Nephron (organoid): ENCODE data around the gene TIMM50.
"Not testable (repeated sequence)": the region's sequence is repeated elsewhere in the genome, so short reads cannot be mapped to it uniquely, and the experiment has no call there.

Experiments used
- H3K27ac Mint-ChIP-seq, 3 experiments: 2 replicates each; pipeline ENCODE4 v1.8.0; 2020; ENCODE audit warnings: mixed read lengths in 3 of 3, mild to moderate bottlenecking in 2 of 3, moderate library complexity in 1 of 3
- H3K27me3 Mint-ChIP-seq: 2 replicates; pipeline ENCODE4 v1.8.0; 2021; ENCODE audit warnings: low read depth, mild to moderate bottlenecking, moderate library complexity, mixed read lengths
- H3K36me3 Mint-ChIP-seq: 2 replicates; pipeline ENCODE4 v1.8.0; 2020; ENCODE audit warnings: low read depth, mixed read lengths
- H3K4me1 Mint-ChIP-seq: 2 replicates; pipeline ENCODE4 v1.8.0; 2020; ENCODE audit warnings: mixed read lengths
- H3K4me3 Mint-ChIP-seq, 3 experiments: 2 replicates each; pipeline ENCODE4 v1.8.0; 2020; ENCODE audit warnings: mild to moderate bottlenecking in 3 of 3, mixed read lengths in 3 of 3, moderate library complexity in 2 of 3
- H3K9me3 Mint-ChIP-seq: 2 replicates; pipeline ENCODE4 v1.8.0; 2020; ENCODE audit warnings: mixed read lengths
- TF ChIP-seq, protein P1 (sequence below), 3 experiments: fragments of 200-600 bp; sonication (generic); IDR thresholded peaks; one replicate each; pipeline ENCODE4 v1.5.0; 2021; ENCODE audit warnings: antibody characterized with exemption in 3 of 3; ENCODE audit not compliant: unreplicated experiment in 3 of 3

The TIMM50 gene

GRCh38 chr19:39448271-39448670, 32.4 kb upstream of the TIMM50 start:
- TF ChIP-seq, protein P1, sequence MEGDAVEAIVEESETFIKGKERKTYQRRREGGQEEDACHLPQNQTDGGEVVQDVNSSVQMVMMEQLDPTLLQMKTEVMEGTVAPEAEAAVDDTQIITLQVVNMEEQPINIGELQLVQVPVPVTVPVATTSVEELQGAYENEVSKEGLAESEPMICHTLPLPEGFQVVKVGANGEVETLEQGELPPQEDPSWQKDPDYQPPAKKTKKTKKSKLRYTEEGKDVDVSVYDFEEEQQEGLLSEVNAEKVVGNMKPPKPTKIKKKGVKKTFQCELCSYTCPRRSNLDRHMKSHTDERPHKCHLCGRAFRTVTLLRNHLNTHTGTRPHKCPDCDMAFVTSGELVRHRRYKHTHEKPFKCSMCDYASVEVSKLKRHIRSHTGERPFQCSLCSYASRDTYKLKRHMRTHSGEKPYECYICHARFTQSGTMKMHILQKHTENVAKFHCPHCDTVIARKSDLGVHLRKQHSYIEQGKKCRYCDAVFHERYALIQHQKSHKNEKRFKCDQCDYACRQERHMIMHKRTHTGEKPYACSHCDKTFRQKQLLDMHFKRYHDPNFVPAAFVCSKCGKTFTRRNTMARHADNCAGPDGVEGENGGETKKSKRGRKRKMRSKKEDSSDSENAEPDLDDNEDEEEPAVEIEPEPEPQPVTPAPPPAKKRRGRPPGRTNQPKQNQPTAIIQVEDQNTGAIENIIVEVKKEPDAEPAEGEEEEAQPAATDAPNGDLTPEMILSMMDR (IDR thresholded peaks at IDR 0.05; ENCODE audit: unreplicated experiment in 3 of 3): no peak
- Mint-ChIP-seq H3K4me3 (peak overlapping the region in 2 of 3 experiments; percentile 64 to 66), H3K4me1 (peaks cover 26% of the 10 kb centered on the region), H3K9me3 (no peaks in the 10 kb centered on the region), H3K27ac (no peak overlapping the region), H3K27me3 (no peaks in the 10 kb centered on the region), H3K36me3 (peaks cover 40% of the 10 kb centered on the region)

DNA sequence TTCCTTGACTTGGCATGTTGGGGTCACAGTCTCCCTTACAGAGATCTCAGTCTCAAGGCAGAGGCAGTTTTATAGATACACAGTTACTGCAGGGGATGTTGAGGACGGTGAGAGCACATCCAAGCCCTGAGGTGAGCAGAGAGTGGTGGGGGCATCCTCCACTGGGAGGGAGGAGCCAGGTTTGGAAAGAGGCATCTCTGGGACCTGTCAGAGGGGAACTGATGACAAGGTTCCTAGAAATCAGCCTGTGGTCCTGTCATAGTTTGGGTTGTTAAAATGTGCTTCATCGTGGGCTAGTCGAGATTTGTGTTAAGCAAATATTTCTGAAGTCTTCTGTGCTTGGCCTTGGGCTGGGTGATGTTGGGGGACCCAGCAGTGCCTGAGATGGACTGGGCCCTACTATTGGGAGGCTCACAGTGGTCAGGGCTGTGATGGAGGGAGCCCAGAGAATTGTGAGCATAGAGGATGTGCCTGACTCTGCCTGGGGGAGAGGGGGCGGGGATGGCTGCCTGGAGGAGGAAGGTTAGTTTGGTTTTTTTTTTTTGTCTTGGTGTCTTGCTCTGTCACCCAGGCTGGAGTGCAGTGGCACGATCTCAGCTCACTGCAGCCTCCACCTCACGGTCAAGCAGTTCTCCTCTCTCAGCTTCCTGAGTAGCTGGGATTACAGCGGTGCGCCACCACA, 31.4 kb upstream of the TIMM50 start:
- TF ChIP-seq, protein P1 (IDR thresholded peaks at IDR 0.05; ENCODE audit: unreplicated experiment in 3 of 3): no peak
- Mint-ChIP-seq H3K36me3 (peaks cover 48% of the 10 kb centered on the region), H3K4me3 (peak overlapping the region in 2 of 3 experiments; percentile 11 to 70), H3K4me1 (peaks cover 26% of the 10 kb centered on the region), H3K27me3 (no peaks in the 10 kb centered on the region), H3K27ac (peak overlapping the region in 1 of 3 experiments; percentile 48), H3K9me3 (no peaks in the 10 kb centered on the region)

DNA sequence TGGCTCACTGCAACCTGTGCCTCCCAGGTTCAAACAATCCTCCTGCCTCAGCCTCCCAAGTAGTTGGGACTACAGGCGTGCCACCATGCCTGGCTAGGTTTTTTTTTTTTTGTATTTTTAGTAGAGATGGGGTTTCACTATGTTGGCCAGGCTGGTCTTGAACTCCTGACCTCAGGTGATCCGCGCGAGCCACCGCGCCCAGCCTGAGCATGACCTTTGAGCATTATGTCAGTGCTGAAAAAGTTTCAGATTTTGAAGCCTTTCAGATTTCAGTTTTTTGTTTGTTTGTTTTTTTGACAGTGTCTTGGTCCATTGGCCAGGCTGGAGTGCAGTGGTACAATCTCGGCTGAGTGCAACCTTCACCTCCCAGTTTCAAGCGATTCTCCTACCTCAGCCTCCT, 29.4 kb upstream of the TIMM50 start:
- not testable (repeated sequence) for H3K27me3 Mint-ChIP-seq, H3K27ac Mint-ChIP-seq, H3K4me3 Mint-ChIP-seq, H3K9me3 Mint-ChIP-seq
- Mint-ChIP-seq H3K36me3 (peaks cover 49% of the 10 kb centered on the region), H3K4me1 (peaks cover 15% of the 10 kb centered on the region)

DNA sequence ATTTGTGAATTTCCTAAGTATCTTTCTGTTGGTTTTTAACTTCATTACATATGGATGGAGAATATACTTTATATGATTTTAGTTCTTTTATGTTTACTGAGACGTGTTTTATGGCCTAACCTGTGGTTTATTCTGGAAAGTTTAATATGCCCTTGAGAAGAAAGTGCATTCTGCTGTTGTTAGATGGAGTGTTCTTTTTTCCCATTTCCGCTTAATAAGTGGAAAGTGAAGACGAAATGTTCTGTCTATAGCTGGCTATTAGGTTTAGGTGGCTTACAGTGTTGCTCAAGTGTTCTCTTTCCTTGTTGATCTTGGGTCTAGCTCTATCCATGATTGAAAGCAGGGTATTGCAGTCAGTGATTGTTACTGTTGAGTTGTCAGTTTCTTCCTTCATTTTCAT, 17.2 kb upstream of the TIMM50 start:
- H3K4me1 Mint-ChIP-seq: no peaks in the 10 kb centered on the region
- no peak overlapping the region for H3K27ac Mint-ChIP-seq
- TF ChIP-seq, protein P1 (IDR thresholded peaks at IDR 0.05; ENCODE audit: unreplicated experiment in 3 of 3): no peak
- H3K9me3 Mint-ChIP-seq: no peaks in the 10 kb centered on the region
- no peaks in the 10 kb centered on the region for H3K27me3 Mint-ChIP-seq
- H3K4me3 Mint-ChIP-seq: no peak overlapping the region
- H3K36me3 Mint-ChIP-seq: peaks cover 65% of the 10 kb centered on the region

- H3K4me1 Mint-ChIP-seq: no peaks in the 10 kb centered on the region
Observed at GRCh38 chr19:39465956-39466747, 14.5 kb upstream of the TIMM50 start.

DNA sequence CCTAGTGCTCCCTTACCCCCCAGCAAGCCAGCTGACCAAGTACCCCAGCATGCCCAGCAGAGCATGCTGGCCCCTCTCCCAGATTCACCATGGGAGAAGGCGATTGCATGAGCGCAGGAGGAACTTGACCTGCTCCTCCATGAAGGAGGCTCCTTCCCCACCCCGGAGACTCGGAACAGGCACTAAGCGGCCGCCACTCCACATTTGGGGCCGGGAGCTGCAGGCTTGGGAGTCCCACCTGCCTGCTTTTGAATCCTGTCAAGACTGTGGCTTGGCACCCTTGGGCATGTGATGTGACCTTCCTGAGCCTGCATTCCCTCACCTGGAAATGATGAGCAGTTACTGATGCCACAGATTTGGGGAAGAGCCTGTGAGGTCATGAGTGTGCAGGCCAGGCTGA, 12.7 kb upstream of the TIMM50 start:
- Mint-ChIP-seq H3K4me1 (no peaks in the 10 kb centered on the region), H3K27ac (no peak overlapping the region), H3K4me3 (no peak overlapping the region), H3K9me3 (no peaks in the 10 kb centered on the region), H3K27me3 (no peaks in the 10 kb centered on the region), H3K36me3 (peaks cover 71% of the 10 kb centered on the region)
- TF ChIP-seq, protein P1 (IDR thresholded peaks at IDR 0.05; ENCODE audit: unreplicated experiment in 3 of 3): no peak

More at GRCh38 chr19:39465956-39466747, 14.5 kb upstream of the TIMM50 start:
- H3K27ac Mint-ChIP-seq: no peak overlapping the region
- H3K27me3 Mint-ChIP-seq: no peaks in the 10 kb centered on the region
- H3K36me3 Mint-ChIP-seq: peaks cover 70% of the 10 kb centered on the region
- TF ChIP-seq, protein P1 (IDR thresholded peaks at IDR 0.05; ENCODE audit: unreplicated experiment in 3 of 3): no peak
- no peak overlapping the region for H3K4me3 Mint-ChIP-seq
- H3K9me3 Mint-ChIP-seq: no peaks in the 10 kb centered on the region
